ENCODE data around the gene SPAG9. TPM values are rescaled to one million over a fixed set of nuclear protein-coding genes. Genes with fewer than 3 reads are reported as not detected.
A peak's percentile ranks its signal among the peaks of the same experiment; 100 is the strongest.

Gene SPAG9
- total RNA-seq, 1 donor from 2014 or later, result 72.9 TPM

DNA sequence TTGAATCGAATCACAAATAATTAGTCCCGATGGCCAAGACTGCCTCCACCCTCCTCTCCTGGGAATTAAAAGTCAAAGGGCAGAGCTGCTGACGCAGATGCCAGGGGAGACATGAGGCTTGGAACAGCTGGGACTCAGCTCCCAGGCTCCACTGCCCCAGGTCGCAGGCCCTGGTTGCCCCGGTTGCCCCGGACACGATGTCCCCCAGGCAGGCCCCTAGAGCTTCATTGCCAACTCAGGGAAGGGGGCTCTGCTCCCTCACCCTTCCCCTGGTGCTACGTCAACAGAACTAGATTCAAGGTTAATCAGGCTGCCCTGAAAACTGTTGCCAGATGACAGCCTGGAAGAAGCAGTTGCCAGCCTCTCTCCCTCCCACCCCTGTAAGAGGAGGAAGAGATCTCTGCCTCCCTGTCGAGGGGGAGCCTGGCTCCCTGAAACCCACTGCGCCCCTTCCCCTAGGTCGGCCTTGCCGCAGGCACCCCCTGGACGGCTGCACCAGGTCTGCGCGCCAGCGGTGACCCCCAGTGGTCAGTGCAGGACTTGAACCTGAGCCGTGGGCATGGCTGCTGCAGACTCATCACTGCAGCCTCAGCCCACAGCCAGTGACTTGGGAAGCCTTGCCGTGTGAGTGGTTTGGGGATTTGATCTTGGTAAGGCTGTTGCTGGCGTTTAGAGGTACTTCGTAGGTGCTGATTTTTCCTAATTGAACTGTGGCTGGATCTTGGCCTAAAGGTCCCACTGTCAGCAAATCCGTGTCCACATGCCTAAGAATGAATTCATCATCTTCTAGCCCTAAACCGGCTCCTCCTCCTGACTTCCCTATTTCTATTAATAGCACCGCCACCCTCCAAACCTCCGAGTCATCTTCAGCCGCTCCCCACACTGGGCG lies 170.4 kb downstream of the SPAG9 start:
- Mint-ChIP-seq H3K4me1 (peaks cover 56% of the 10 kb centered on the region), H3K27me3 (ENCODE audit: low read depth) (no peaks in the 10 kb centered on the region), H3K36me3 (no peaks in the 10 kb centered on the region), H3K9me3 (no peaks in the 10 kb centered on the region), H3K27ac (peak overlapping the region; percentile 51), H3K4me3 (no peak overlapping the region)
- TF ChIP-seq, protein P1, sequence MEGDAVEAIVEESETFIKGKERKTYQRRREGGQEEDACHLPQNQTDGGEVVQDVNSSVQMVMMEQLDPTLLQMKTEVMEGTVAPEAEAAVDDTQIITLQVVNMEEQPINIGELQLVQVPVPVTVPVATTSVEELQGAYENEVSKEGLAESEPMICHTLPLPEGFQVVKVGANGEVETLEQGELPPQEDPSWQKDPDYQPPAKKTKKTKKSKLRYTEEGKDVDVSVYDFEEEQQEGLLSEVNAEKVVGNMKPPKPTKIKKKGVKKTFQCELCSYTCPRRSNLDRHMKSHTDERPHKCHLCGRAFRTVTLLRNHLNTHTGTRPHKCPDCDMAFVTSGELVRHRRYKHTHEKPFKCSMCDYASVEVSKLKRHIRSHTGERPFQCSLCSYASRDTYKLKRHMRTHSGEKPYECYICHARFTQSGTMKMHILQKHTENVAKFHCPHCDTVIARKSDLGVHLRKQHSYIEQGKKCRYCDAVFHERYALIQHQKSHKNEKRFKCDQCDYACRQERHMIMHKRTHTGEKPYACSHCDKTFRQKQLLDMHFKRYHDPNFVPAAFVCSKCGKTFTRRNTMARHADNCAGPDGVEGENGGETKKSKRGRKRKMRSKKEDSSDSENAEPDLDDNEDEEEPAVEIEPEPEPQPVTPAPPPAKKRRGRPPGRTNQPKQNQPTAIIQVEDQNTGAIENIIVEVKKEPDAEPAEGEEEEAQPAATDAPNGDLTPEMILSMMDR (IDR thresholded peaks at IDR 0.05; ENCODE audit: unreplicated experiment), result peak; percentile 27
- peak in 1 of 2 experiments; percentile 43 for DNase-seq (ENCODE audit: low spot score in 2 of 2, unreplicated experiment in 2 of 2)

DNA sequence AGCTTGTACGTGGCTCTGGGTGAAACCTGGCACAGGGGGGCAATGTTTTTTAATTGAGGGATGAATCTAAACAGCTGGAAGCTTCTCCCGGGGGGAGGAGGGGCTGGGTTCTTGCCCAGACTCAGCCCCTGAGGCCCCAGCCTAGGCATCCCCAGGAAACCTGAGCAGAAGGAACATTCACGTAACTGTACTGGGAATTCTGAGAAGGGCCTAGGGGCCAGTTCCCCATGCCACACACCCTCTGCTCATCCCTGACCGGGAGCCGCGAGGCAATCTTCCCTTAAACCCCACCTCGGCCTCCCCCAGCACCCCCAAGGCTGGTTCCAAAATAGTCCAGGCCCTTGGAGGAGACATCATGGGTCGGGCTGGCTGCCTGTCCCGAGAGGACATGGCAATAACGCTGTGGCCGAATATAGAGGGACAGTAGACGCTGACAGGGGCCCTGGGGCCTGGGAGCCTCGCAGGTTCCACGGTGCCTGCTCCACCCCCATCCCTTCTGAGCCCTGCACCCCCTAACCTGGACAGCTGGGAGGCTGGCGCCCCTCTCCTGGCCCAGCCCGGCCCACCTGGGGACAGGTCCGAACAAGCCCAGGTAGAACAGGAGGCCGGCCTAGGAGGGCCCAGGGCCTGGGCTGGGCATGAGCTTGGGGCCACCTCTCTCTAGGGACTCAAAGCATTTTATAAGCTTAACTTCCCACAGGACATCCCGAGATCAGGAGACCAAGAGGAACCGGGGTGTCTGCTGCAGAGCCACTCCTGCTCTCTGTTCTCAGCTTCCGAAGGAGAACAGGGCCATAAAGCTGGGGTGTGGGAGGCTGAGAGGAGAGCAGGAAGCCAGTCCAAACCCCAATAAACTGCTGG lies 171.3 kb downstream of the SPAG9 start:
- peak in 1 of 2 experiments; percentile 37 for DNase-seq (ENCODE audit: low spot score in 2 of 2, unreplicated experiment in 2 of 2)
- no peaks in the 10 kb centered on the region for H3K36me3 Mint-ChIP-seq
- H3K4me3 Mint-ChIP-seq, result no peak overlapping the region
- TF ChIP-seq, protein P1 (IDR thresholded peaks at IDR 0.05; ENCODE audit: unreplicated experiment), result no peak
- no peaks in the 10 kb centered on the region for H3K27me3 Mint-ChIP-seq (ENCODE audit: low read depth)
- H3K27ac Mint-ChIP-seq, result peak overlapping the region; percentile 80
- H3K9me3 Mint-ChIP-seq, result no peaks in the 10 kb centered on the region
- peaks cover 47% of the 10 kb centered on the region for H3K4me1 Mint-ChIP-seq

DNA sequence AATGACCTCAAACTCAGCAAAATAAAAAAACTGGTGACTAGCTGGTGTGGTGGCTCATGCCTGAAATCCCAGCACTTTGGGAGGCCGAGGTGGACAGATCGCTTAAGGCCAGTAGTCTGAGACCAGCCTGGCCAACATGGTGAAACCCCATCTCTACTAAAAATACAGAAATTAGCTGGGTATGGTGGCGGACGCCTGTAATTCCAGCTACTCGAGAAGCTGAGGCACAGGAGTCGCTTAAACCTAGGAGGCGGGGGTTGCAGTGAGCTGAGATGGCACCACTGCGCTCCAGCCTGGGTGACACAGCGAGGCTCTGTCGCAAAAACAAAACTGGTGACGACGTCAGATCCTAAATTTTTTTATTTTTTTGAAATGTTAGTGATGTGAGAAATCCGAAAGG lies 172.0 kb downstream of the SPAG9 start:
- no peaks in the 10 kb centered on the region for H3K9me3 Mint-ChIP-seq
- peaks cover 46% of the 10 kb centered on the region for H3K4me1 Mint-ChIP-seq
- no peaks in the 10 kb centered on the region for H3K36me3 Mint-ChIP-seq
- TF ChIP-seq, protein P1 (IDR thresholded peaks at IDR 0.05; ENCODE audit: unreplicated experiment), result no peak
- DNase-seq (ENCODE audit: low spot score in 2 of 2, unreplicated experiment in 2 of 2), result no peak
- no peaks in the 10 kb centered on the region for H3K27me3 Mint-ChIP-seq (ENCODE audit: low read depth)
- H3K27ac Mint-ChIP-seq, result peak overlapping the region; percentile 80
- no peak overlapping the region for H3K4me3 Mint-ChIP-seq

DNA sequence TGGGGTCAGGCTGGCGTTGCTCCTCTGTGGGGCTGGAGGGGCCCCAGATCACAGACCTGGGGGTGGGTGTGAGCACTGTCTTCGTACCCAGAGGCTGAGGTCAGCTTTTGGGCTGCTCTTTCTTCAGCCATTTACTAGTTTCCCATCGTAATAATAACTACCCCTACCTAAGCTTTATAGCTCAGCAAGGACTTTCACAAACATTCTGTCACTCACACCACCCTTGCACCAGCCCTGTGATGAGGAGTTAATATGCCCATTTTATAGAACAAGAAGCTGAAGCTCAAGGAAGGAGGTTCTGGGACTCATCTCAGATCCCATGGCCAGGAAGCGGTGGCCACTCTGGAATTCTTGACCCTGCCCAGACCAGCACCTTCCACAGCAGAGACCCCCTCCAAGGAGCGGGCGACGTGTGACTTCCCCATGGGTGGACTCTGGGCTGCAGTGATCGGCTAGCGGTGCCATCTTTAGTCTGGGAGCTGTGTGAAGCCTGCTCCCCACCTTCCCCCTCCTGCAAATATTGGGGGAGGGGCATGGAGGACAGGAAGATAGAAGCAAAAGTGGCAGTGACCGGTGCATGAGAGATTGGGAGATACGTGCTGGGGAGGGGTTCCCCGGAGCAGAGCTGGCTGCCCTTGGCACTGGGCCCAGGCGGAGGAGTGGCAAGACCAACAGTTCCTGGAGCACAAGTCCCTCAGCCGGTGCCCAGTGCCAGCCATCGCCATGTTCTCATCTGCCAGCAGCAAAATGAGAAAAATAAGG lies 172.7 kb downstream of the SPAG9 start:
- Mint-ChIP-seq H3K27ac (peak overlapping the region; percentile 80), H3K4me3 (no peak overlapping the region), H3K9me3 (no peaks in the 10 kb centered on the region), H3K4me1 (peaks cover 43% of the 10 kb centered on the region), H3K27me3 (ENCODE audit: low read depth) (no peaks in the 10 kb centered on the region), H3K36me3 (no peaks in the 10 kb centered on the region)
- TF ChIP-seq, protein P1 (IDR thresholded peaks at IDR 0.05; ENCODE audit: unreplicated experiment), result no peak
- peak in 1 of 2 experiments; percentile 37 for DNase-seq (ENCODE audit: low spot score in 2 of 2, unreplicated experiment in 2 of 2)

All from mesothelial cell of epicardium (in vitro differentiated cells).